NCI-H2107 treated with DMSO at 0.1 percent for 48 hours (cell line): ENCODE results near the gene KCNJ5.
"Not testable (repeated sequence)": the region's sequence is repeated elsewhere in the genome, so short reads cannot be mapped to it uniquely, and the experiment has no call there.

Source experiments
- DNase-seq: peaks from one replicate; lab custom pipeline; 2025; ENCODE audit not compliant: unreplicated experiment; lab: John Stamatoyannopoulos, UW

The KCNJ5 gene

DNA sequence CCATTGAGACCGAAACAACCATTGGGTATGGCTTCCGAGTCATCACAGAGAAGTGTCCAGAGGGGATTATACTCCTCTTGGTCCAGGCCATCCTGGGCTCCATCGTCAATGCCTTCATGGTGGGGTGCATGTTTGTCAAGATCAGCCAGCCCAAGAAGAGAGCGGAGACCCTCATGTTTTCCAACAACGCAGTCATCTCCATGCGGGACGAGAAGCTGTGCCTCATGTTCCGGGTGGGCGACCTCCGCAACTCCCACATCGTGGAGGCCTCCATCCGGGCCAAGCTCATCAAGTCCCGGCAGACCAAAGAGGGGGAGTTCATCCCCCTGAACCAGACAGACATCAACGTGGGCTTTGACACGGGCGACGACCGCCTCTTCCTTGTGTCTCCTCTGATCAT lies 20.5 kb downstream of the KCNJ5 start:
- DNase-seq = no peak

DNA sequence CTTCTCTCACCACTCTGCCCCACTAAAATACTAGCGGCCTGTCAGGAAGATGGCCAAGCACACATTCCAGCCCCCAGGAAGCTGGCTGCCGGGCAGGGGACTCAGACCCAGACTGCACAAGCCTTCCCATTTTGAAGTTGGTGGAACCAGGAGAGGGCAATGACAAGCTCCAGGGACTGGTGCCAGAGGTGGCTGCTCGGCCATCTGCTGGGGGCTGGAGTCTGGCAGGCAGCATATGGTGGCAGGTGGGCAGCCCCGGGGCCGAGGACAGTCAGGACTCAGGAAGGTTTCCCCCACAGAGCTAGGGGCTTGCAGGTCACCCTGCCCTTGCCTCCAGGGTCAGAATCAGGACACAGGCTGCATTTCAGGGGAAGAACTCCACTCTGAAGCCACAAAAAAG lies 22.6 kb downstream of the KCNJ5 start:
- no peak for DNase-seq

GRCh38 chr11:128914216-128915148 lies 23.3 kb downstream of the KCNJ5 start:
- DNase-seq = no peak

DNA sequence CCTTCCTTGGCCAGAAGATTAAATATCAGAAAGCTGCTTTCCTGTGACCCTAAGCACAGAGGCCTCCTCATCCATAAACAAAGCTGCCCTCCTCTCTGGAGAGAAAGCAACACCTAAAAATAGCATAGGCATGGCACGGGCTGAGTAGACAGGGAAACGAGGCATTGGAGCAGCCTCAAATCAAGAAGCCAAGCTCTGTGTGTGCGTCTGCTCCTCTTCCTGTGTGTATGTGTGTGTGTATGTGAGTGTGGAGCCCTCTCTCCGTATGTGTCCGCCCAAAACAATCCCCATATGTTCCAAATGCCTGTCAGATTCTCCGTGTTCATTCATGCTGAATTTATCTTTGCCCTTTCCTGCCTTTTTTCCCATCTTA lies 24.0 kb downstream of the KCNJ5 start:
- DNase-seq = no peak

GRCh38 chr11:128916037-128916572 lies 24.9 kb downstream of the KCNJ5 start:
- no peak for DNase-seq

- DNase-seq = no peak
Measured at GRCh38 chr11:128916681-128917080, 25.5 kb downstream of the KCNJ5 start.

GRCh38 chr11:128917144-128917724 lies 26.1 kb downstream of the KCNJ5 start:
- DNase-seq = no peak

DNA sequence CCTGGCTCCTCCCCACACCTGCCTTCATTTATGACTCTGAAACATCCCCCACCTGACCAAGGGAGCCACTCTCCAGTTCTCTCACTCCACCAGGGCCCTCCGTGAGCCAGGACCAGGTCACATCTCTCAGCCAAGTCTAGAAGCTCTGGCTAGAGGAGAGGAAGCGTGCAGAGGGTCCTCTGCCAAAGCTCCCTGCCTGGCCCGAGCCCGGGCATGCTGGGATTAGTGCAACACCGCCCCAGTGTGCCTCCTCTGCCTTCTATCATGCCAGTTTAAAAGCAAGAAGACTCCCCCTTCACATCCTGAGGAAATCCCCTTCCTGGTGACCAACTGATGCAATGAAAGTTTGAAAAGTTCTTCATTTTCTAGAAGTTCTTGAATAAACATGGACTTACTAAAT lies 28.1 kb downstream of the KCNJ5 start:
- DNase-seq = no peak

- DNase-seq = not testable (repeated sequence)
Measured at GRCh38 chr11:128919635-128920034, 28.5 kb downstream of the KCNJ5 start.

DNA sequence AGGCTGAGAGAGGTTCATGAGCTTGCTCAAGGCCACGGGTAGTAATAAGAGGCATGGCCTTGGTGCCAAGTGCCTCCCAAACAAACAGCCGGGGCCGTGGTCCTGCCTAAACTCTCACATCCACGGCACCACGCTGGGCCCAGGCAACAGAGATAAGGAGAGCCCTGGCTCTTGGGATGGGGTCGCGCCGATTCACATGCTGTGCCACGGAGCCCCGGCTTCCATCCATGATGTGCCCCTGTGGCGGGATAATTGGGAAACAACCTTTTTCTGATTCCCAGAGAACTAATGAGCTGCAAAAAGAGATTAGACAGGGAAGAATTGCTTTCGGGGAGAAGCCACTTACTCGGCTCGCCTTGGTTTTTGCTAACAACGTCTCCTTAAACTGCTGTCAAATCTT lies 29.5 kb downstream of the KCNJ5 start:
- DNase-seq = no peak

DNA sequence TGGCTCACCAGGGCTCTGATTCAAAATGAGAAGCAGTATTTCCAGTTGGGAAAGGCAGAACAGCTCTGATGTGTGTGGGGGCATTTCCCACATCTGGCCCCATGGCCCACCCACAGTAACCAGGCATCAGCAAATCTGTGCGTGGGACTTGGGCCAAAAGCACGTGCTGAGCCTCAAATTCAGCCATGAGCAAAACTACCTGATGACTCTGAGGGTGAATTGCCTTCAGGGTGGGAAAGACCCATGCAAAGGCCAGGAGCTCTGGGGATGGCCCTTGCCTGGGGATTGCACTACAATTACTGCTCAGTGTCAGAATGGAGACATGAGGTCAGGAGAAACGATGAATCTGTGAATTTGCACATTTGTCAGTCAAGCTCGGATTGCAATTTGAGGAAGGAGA lies 30.6 kb downstream of the KCNJ5 start:
- DNase-seq = no peak

GRCh38 chr11:128924104-128924503 lies 32.9 kb downstream of the KCNJ5 start:
- DNase-seq = no peak

- DNase-seq = no peak
Measured at GRCh38 chr11:128924510-128925249, 33.5 kb downstream of the KCNJ5 start.

DNA sequence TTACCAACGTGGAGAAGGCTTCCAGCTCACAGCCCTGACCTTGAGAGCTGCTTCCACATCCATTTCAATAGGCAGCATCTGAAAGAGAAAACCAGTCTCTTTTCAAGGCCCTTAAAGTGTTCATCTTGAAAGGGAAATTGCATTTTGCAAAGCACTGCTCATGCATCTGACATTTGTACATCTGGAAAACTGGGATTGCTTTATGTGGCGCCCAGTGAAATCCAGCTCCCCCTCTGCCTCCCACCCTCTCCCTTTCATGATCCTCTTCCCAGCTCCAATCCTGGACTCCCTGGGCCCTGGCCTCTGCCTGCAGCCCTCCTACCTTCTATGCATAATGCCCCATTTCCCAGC lies 34.1 kb downstream of the KCNJ5 start:
- DNase-seq = no peak

- DNase-seq = no peak
Measured at GRCh38 chr11:128926000-128926399, 34.8 kb downstream of the KCNJ5 start.

- DNase-seq = no peak
Measured at GRCh38 chr11:128926437-128927107, 35.4 kb downstream of the KCNJ5 start.

DNA sequence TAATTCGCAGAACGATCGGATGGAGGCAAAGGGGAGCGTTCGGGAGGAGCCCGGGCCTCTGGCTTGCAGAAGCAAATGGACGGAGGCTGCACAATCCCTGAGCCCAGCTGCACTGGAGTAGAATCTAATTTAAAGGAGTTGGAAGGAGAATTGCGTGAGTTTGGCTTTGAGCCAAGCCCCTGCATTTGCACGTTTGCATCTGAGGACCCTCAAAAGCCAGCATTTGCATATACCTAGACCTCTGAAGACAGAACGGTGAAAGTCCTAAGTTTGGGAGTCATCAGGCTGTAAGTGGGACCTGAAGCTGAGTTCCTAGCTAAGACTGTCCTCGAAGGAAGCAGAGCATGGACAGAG lies 35.9 kb downstream of the KCNJ5 start:
- DNase-seq = no peak

DNA sequence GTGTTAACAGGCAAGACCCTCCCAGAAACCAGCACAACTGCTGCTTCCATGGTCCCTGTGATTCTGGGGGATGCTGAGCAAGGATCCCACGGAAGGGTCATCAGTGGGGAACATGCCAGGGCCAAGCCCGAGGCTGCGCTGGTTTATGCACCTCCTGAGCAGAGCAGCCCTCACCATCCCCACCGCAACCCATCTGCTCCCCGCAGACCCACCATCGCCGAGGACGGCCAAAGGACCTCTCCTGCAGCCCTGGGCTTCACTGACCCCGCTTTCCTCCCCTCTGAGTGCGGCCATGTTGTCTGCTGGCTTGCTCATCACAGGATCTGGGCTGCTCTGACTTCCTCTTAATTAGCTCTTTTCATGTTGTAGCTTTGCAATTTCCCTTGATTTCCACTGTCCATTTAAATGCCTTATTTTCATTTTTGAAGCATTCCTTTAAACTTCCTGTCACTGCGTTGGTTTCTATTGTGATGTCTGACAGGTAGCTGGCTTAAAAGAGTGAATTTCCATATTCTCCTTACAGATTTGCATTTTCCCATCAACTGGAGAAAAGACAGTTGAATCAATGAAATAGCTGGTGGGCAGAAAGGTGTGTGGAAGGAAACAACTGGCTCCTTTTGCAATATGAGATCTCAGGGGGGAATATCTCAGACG lies 36.7 kb downstream of the KCNJ5 start:
- no peak for DNase-seq

- DNase-seq = no peak
Measured at GRCh38 chr11:128928400-128928799, 37.2 kb downstream of the KCNJ5 start.

GRCh38 chr11:128929468-128929867 lies 38.3 kb downstream of the KCNJ5 start:
- DNase-seq = no peak

GRCh38 chr11:128929991-128930390 lies 38.8 kb downstream of the KCNJ5 start:
- no peak for DNase-seq
